ENCODE measurements around the gene FAM13C.

DNA sequence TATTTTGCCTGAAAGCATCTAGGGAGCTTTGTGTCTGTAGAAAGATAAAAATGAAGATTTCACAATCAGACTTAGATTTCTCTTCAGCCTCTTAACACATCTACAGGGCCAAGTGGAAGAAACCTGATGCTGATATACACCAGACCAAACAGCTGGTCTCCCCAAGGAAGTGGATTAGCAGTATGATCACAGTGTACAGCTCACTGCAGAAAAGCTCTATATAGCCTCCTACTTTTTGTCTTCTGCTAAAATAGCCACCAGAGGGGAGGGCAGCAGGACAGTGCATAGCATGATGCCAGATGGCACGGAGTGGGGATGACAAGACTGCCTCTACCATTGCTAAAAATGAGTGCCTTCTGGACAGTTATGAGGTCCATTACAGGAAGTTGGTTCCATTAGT is 16.0 kb downstream of the FAM13C start:
- TF ChIP-seq, protein P1, sequence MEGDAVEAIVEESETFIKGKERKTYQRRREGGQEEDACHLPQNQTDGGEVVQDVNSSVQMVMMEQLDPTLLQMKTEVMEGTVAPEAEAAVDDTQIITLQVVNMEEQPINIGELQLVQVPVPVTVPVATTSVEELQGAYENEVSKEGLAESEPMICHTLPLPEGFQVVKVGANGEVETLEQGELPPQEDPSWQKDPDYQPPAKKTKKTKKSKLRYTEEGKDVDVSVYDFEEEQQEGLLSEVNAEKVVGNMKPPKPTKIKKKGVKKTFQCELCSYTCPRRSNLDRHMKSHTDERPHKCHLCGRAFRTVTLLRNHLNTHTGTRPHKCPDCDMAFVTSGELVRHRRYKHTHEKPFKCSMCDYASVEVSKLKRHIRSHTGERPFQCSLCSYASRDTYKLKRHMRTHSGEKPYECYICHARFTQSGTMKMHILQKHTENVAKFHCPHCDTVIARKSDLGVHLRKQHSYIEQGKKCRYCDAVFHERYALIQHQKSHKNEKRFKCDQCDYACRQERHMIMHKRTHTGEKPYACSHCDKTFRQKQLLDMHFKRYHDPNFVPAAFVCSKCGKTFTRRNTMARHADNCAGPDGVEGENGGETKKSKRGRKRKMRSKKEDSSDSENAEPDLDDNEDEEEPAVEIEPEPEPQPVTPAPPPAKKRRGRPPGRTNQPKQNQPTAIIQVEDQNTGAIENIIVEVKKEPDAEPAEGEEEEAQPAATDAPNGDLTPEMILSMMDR (IDR thresholded peaks at IDR 0.05) = no peak
- no peak for TF ChIP-seq POLR2AphosphoS5 (IDR thresholded peaks at IDR 0.05)
- TF ChIP-seq POLR2A (IDR thresholded peaks at IDR 0.05) = no peak

All from prostate gland (tissue), 2 donors.